Renal pelvis (tissue), 4 donors: Measurements from ENCODE around the gene JMJD7. TPM values are rescaled to one million over a fixed set of nuclear protein-coding genes. Genes with fewer than 3 reads are reported as not detected.

Experiments used
- DNase-seq: peaks from one replicate; pipeline ENCODE4 v3.0.0-alpha.2; 2013
- polyA plus RNA-seq, 3 donors: library from polyadenylated mRNA; unstranded; fragments of 120-200 nt; gene quantifications; one replicate each; pipeline ENCODE4 v1.2.1, GENCODE V29; 2013; ENCODE audit not compliant: insufficient read length in 3 of 3

Gene JMJD7
- polyA plus RNA-seq, 3 donors, result 10.0 to 15.3 (median 15.2) TPM

DNA sequence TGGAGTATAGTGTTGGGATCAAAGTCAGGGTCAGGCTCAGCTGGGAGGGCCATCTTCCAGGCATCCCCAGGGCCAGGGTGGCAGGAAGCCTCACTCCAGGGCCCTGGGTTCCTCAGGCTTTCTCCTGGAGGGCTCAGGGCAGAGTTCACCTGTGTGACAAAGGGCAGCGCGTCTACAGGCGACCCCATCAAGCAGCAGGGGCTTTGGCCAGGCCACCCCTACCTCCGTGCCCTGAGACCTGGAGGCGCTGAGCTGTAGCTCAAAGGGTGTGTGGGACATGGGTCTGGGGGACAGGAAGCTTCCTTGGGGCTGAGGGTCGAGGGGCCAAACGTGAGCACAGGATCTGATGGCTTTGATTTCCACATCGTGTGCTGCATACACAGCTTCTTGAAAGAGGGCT, 53.2 kb downstream of the JMJD7 start:
- DNase-seq, result no peak

- no peak for DNase-seq
Measured at GRCh38 chr15:41881550-41881919, 53.6 kb downstream of the JMJD7 start.

GRCh38 chr15:41881920-41882688, 54.2 kb downstream of the JMJD7 start:
- DNase-seq, result no peak

- DNase-seq, result no peak
Measured at GRCh38 chr15:41882689-41883483, 55.0 kb downstream of the JMJD7 start.

DNA sequence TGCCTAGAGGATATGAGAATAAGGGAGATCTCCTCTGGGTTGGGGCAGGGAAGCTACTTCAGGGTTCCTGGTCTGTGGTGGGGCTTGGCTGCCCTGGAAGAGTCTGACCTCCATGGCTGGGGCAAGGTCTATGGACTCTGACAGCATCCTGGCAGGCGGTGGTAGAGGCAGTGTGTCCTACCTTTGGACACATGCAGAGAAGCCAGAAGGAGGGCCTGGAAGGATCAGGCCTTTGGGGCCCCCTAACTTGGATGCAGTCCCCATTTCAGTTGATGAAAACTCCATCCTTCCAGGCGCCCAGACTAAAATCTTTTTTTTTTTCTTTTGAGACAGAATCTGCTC, 55.6 kb downstream of the JMJD7 start:
- no peak for DNase-seq

- DNase-seq, result no peak
Measured at GRCh38 chr15:41884458-41884857, 56.6 kb downstream of the JMJD7 start.

DNA sequence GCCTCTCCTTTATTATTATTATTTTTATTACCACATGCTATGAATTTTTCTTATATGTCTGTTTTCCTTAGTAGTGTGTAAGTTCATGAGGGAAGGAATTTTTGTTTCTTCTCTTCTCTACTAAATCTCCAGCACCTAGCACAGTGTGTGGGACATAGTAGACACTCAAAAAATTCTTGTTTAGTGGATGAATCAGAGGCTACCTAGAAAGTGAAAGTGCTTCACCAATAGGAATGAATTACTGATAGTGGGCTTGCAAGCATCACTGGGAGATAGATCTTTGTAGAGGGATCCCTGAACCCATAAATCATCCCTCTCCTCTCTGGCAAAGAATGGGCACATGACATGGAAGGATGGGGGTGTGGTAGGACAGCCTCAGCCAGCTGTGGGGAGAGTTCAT, 57.4 kb downstream of the JMJD7 start:
- DNase-seq, result no peak

GRCh38 chr15:41885841-41886240, 57.9 kb downstream of the JMJD7 start:
- no peak for DNase-seq

GRCh38 chr15:41886741-41887140, 58.8 kb downstream of the JMJD7 start:
- no peak for DNase-seq

GRCh38 chr15:41887161-41887560, 59.3 kb downstream of the JMJD7 start:
- DNase-seq, result no peak

Other genes with a start within 250 kb of the JMJD7 start
- gene MGA, start 167.7 kb upstream of the JMJD7 start, polyA plus RNA-seq, result 10 to 100 TPM; 31.6 to 45.9 (median 41.3) TPM
- gene MAPKBP1, start 53.6 kb upstream of the JMJD7 start, polyA plus RNA-seq, result 10 to 100 TPM; 11.7 to 19.8 (median 19.2) TPM
- 10 to 100 TPM in 2 of 3 donors, 1 to 10 TPM in 1; 7.2 to 21.2 (median 16.4) TPM for gene PLA2G4B, start 10.8 kb downstream of the JMJD7 start, polyA plus RNA-seq
- gene SPTBN5, start 66.0 kb downstream of the JMJD7 start, polyA plus RNA-seq, result 1 to 10 TPM; 2.7 to 3.0 (median 2.9) TPM
- 10 to 100 TPM; 16.8 to 18.7 (median 17.5) TPM for gene EHD4, start 144.5 kb downstream of the JMJD7 start, polyA plus RNA-seq
- gene PLA2G4E, start 192.9 kb downstream of the JMJD7 start, polyA plus RNA-seq, result under 1 TPM in 1 of 3 donors, not detected in 2; 0.04 TPM